ENCODE data around the gene PTPRF. TPM values are rescaled to one million over a fixed set of nuclear protein-coding genes. Genes with fewer than 3 reads are reported as not detected.

Gene PTPRF
- total RNA-seq, 1 donor from 2014 or later: 71.1 TPM

GRCh38 chr1:43622901-43623780, 92.5 kb downstream of the PTPRF start:
- no peak overlapping the region for H3K4me2 ChIP-seq
- H3K4me3 ChIP-seq: no peak overlapping the region
- no peaks in the 10 kb centered on the region for H3K27me3 ChIP-seq
- no peaks in the 10 kb centered on the region for H3K9me3 ChIP-seq (ENCODE audit: low read depth)
- H3K27ac ChIP-seq: no peak overlapping the region
- no peak overlapping the region for H2AFZ ChIP-seq (replicated peaks)
- Mint-ChIP-seq H3K4me1 (no peaks in the 10 kb centered on the region), H3K27me3 (ENCODE audit: insufficient read depth, low read depth) (peaks cover 12% of the 10 kb centered on the region), H3K9me3 (no peaks in the 10 kb centered on the region), H3K27ac (peak overlapping the region; percentile 50), H3K4me3 (no peak overlapping the region), H3K36me3 (peaks cover 8% of the 10 kb centered on the region)
- H4K20me1 ChIP-seq (ENCODE audit: low read depth): no peaks in the 10 kb centered on the region
- TF ChIP-seq EZH2phosphoT487 (IDR thresholded peaks at IDR 0.05) (no peak), CTCF (IDR thresholded peaks at IDR 0.05) (no peak), EZH2 (IDR thresholded peaks at IDR 0.05) (no peak)
- no peaks in the 10 kb centered on the region for H3K4me1 ChIP-seq
- H3K36me3 ChIP-seq: no peaks in the 10 kb centered on the region
- DNase-seq (ENCODE audit: low spot score): no peak
- H3K79me2 ChIP-seq (ENCODE audit: low read depth): no peaks in the 10 kb centered on the region
- no peaks in the 10 kb centered on the region for H3F3A ChIP-seq (ENCODE audit: low read depth)
- no peak overlapping the region for H3K9ac ChIP-seq

GRCh38 chr1:43625063-43625780, 94.5 kb downstream of the PTPRF start:
- H3K9me3 ChIP-seq (ENCODE audit: low read depth): no peaks in the 10 kb centered on the region
- H4K20me1 ChIP-seq (ENCODE audit: low read depth): no peaks in the 10 kb centered on the region
- H3F3A ChIP-seq (ENCODE audit: low read depth): no peaks in the 10 kb centered on the region
- H3K36me3 Mint-ChIP-seq: peaks cover 8% of the 10 kb centered on the region
- no peak overlapping the region for H3K4me3 ChIP-seq
- H3K4me3 Mint-ChIP-seq: no peak overlapping the region
- H3K27me3 Mint-ChIP-seq (ENCODE audit: insufficient read depth, low read depth): peaks cover 12% of the 10 kb centered on the region
- no peaks in the 10 kb centered on the region for H3K79me2 ChIP-seq (ENCODE audit: low read depth)
- H3K36me3 ChIP-seq: no peaks in the 10 kb centered on the region
- no peak for DNase-seq (ENCODE audit: low spot score)
- no peak overlapping the region for H3K9ac ChIP-seq
- H3K27ac Mint-ChIP-seq: peak overlapping the region; percentile 94
- H3K4me1 ChIP-seq: no peaks in the 10 kb centered on the region
- H3K27me3 ChIP-seq: no peaks in the 10 kb centered on the region
- TF ChIP-seq CTCF (IDR thresholded peaks at IDR 0.05): no peak
- no peak for TF ChIP-seq EZH2 (IDR thresholded peaks at IDR 0.05)
- TF ChIP-seq EZH2phosphoT487 (IDR thresholded peaks at IDR 0.05): no peak
- no peak overlapping the region for H3K4me2 ChIP-seq
- no peaks in the 10 kb centered on the region for H3K9me3 Mint-ChIP-seq
- H3K4me1 Mint-ChIP-seq: no peaks in the 10 kb centered on the region
- H2AFZ ChIP-seq (replicated peaks): no peak overlapping the region
- no peak overlapping the region for H3K27ac ChIP-seq

- no peak overlapping the region for H3K4me3 Mint-ChIP-seq
- DNase-seq (ENCODE audit: low spot score): peak; percentile 10
- no peaks in the 10 kb centered on the region for H3K9me3 Mint-ChIP-seq
- H3K79me2 ChIP-seq (ENCODE audit: low read depth): no peaks in the 10 kb centered on the region
- no peaks in the 10 kb centered on the region for H3K4me1 ChIP-seq
- no peak overlapping the region for H2AFZ ChIP-seq (replicated peaks)
- H3K27ac Mint-ChIP-seq: no peak overlapping the region
- H3K27me3 Mint-ChIP-seq (ENCODE audit: insufficient read depth, low read depth): peaks cover 9% of the 10 kb centered on the region
- H3K4me2 ChIP-seq: no peak overlapping the region
- TF ChIP-seq EZH2 (IDR thresholded peaks at IDR 0.05) (no peak), CTCF (IDR thresholded peaks at IDR 0.05) (no peak), EZH2phosphoT487 (IDR thresholded peaks at IDR 0.05) (no peak)
- H3K4me1 Mint-ChIP-seq: no peaks in the 10 kb centered on the region
- no peaks in the 10 kb centered on the region for H3K9me3 ChIP-seq (ENCODE audit: low read depth)
- no peak overlapping the region for H3K4me3 ChIP-seq
- H3K27me3 ChIP-seq: no peaks in the 10 kb centered on the region
- no peaks in the 10 kb centered on the region for H3K36me3 Mint-ChIP-seq
- no peak overlapping the region for H3K9ac ChIP-seq
- no peak overlapping the region for H3K27ac ChIP-seq
- H4K20me1 ChIP-seq (ENCODE audit: low read depth): no peaks in the 10 kb centered on the region
- H3F3A ChIP-seq (ENCODE audit: low read depth): peaks cover 8% of the 10 kb centered on the region
- H3K36me3 ChIP-seq: no peaks in the 10 kb centered on the region
These were observed 101.5 kb downstream of the PTPRF start for GRCh38 chr1:43632135-43632670.
